Measurements from ENCODE around the gene DNAJC10. TPM values are rescaled to one million over a fixed set of nuclear protein-coding genes. Genes with fewer than 3 reads are reported as not detected.

DNAJC10 gene
- total and polyA plus RNA-seq, 9 of the 15 experiments (the other 6 are each of a cell fraction or from before 2014, with no cell fraction given) = 9.8 to 77.7 (median 57.3) TPM

DNA sequence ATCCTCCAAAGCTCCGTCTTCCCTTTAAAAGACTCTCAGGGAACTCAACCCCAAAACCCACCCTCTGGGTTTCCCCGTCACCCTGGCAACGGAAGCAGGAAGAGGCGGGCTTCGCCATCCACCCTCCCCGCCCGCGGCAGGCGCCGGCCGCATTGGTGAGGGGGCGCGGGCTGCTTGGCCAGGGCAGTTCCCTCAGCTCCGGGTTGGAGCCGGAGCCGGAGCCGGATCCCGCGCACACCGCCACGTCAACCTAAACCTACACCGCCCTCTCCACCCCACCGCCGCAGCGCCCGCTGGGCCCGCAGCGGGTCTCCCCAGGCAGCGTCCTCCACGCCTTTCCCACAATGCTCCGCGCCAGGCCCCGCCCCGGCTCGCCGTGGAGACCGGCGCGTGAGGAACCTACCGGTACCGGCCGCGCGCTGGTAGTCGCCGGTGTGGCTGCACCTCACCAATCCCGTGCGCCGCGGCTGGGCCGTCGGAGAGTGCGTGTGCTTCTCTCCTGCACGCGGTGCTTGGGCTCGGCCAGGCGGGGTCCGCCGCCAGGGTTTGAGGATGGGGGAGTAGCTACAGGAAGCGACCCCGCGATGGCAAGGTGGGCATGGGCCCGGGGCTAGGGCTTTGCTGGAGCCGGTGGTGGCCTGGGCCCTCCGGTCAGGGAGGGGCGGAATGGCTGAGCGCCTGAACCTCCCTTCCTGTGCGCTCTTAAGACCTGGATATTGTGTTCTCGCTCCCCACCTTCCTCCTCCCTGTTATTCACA is at the start of gene DNAJC10 (continued):
- TF ChIP-seq ZBTB43 (CRISPR knock-in tag; IDR thresholded peaks at IDR 0.05) (no peak), NFATC3 (IDR thresholded peaks at IDR 0.05) (no peak), KLF1 (tag; IDR thresholded peaks at IDR 0.05) (no peak; the same call in 1 of the 2 replicates), ETS1 (conservative IDR thresholded peaks at IDR 0.05; ENCODE audit: control insufficient read depth, low read depth, low read length) (peak; percentile 46), CBX2 (IDR thresholded peaks at IDR 0.05; ENCODE audit: insufficient read depth, low read length, poor library complexity, severe bottlenecking) (no peak), ZNF280B (CRISPR knock-in tag; IDR thresholded peaks at IDR 0.05) (no peak), ZNF740 (CRISPR knock-in tag; IDR thresholded peaks at IDR 0.05) (peak; percentile 36; the same call in 1 of the 2 replicates), ZNF740 (tag; IDR thresholded peaks at IDR 0.05) (no peak), CREBBP (IDR thresholded peaks at IDR 0.05; ENCODE audit: low read depth, low read length) (no peak), SAFB2 (IDR thresholded peaks at IDR 0.05; ENCODE audit: borderline replicate concordance, low read depth, low read length, severe bottlenecking) (no peak), JUN (IDR thresholded peaks at IDR 0.05; ENCODE audit: borderline replicate concordance, low read depth, low read length) (0 out of 2 replicates have a peak, but pooled peaks have one; percentile 46), JUN (CRISPR knock-in tag; IDR thresholded peaks at IDR 0.05; ENCODE audit: borderline replicate concordance) (peak; percentile 92; the same call in 1 of the 2 replicates), TOE1 (IDR thresholded peaks at IDR 0.05; ENCODE audit: borderline replicate concordance) (no peak), TOE1 (CRISPR knock-in tag; IDR thresholded peaks at IDR 0.05; ENCODE audit: borderline replicate concordance, low read depth) (no peak)
